ENCODE results near the gene PPP2R3C. TPM values are rescaled to one million over a fixed set of nuclear protein-coding genes. Genes with fewer than 3 reads are reported as not detected.
"Not testable (repeated sequence)": the region's sequence is repeated elsewhere in the genome, so short reads cannot be mapped to it uniquely, and the experiment has no call there.

The PPP2R3C gene
- total RNA-seq, 1 donor from 2014 or later = 15.0 TPM

- Histone ChIP-seq H3K36me3 (ENCODE audit: control insufficient read depth, insufficient read depth, low read length) (peaks cover 1% of the 10 kb centered on the region), H3K27me3 (ENCODE audit: control insufficient read depth, insufficient read depth, low read length) (no peaks in the 10 kb centered on the region), H3K4me3 (ENCODE audit: low read depth, low read length) (no peak overlapping the region)
- no peak for TF ChIP-seq CTCF (IDR thresholded peaks at IDR 0.05; ENCODE audit: insufficient read depth, low read length, severe bottlenecking)
- FAIRE-seq (no peak), DNase-seq (ENCODE audit: low read depth) (peak; percentile 99)
Measured at GRCh38 chr14:35159742-35160409, 38.1 kb upstream of the PPP2R3C start.

- H3K4me3 ChIP-seq (ENCODE audit: low read depth, low read length) = no peak overlapping the region
- no peak for DNase-seq (ENCODE audit: low read depth)
- H3K27me3 ChIP-seq (ENCODE audit: control insufficient read depth, insufficient read depth, low read length) = no peaks in the 10 kb centered on the region
- TF ChIP-seq CTCF (IDR thresholded peaks at IDR 0.05; ENCODE audit: insufficient read depth, low read length, severe bottlenecking) = no peak
- H3K36me3 ChIP-seq (ENCODE audit: control insufficient read depth, insufficient read depth, low read length) = peaks cover 1% of the 10 kb centered on the region
- no peak for FAIRE-seq
Measured at GRCh38 chr14:35158951-35159653, 37.3 kb upstream of the PPP2R3C start.

- H3K4me3 ChIP-seq (ENCODE audit: low read depth, low read length) = no peak overlapping the region
- FAIRE-seq (no peak), DNase-seq (ENCODE audit: low read depth) (no peak)
- no peak for TF ChIP-seq CTCF (IDR thresholded peaks at IDR 0.05; ENCODE audit: insufficient read depth, low read length, severe bottlenecking)
- no peaks in the 10 kb centered on the region for H3K27me3 ChIP-seq (ENCODE audit: control insufficient read depth, insufficient read depth, low read length)
- H3K36me3 ChIP-seq (ENCODE audit: control insufficient read depth, insufficient read depth, low read length) = peaks cover 1% of the 10 kb centered on the region
Measured at GRCh38 chr14:35158491-35158890, 36.7 kb upstream of the PPP2R3C start.

- FAIRE-seq = no peak
- Histone ChIP-seq H3K36me3 (ENCODE audit: control insufficient read depth, insufficient read depth, low read length) (peaks cover 1% of the 10 kb centered on the region), H3K4me3 (ENCODE audit: low read depth, low read length) (no peak overlapping the region), H3K27me3 (ENCODE audit: control insufficient read depth, insufficient read depth, low read length) (no peaks in the 10 kb centered on the region)
- peak; percentile 69 for DNase-seq (ENCODE audit: low read depth)
- no peak for TF ChIP-seq CTCF (IDR thresholded peaks at IDR 0.05; ENCODE audit: insufficient read depth, low read length, severe bottlenecking)
Measured at GRCh38 chr14:35155962-35156361, 34.2 kb upstream of the PPP2R3C start.

GRCh38 chr14:35154016-35154415, 32.2 kb upstream of the PPP2R3C start:
- peaks cover 3% of the 10 kb centered on the region for H3K36me3 ChIP-seq (ENCODE audit: control insufficient read depth, insufficient read depth, low read length)
- H3K4me3 ChIP-seq (ENCODE audit: low read depth, low read length) = no peak overlapping the region
- no peaks in the 10 kb centered on the region for H3K27me3 ChIP-seq (ENCODE audit: control insufficient read depth, insufficient read depth, low read length)
- no peak for DNase-seq (ENCODE audit: low read depth)
- FAIRE-seq = no peak
- no peak for TF ChIP-seq CTCF (IDR thresholded peaks at IDR 0.05; ENCODE audit: insufficient read depth, low read length, severe bottlenecking)

- DNase-seq (ENCODE audit: low read depth); H3K27me3 ChIP-seq (ENCODE audit: control insufficient read depth, insufficient read depth, low read length); FAIRE-seq; H3K36me3 ChIP-seq (ENCODE audit: control insufficient read depth, insufficient read depth, low read length); H3K4me3 ChIP-seq (ENCODE audit: low read depth, low read length): not testable (repeated sequence)
Measured at GRCh38 chr14:35152531-35152930, 30.7 kb upstream of the PPP2R3C start.

All from bronchial epithelial cell (primary cell).